ENCODE data around the gene GABBR2.
A peak's percentile ranks its signal among the peaks of the same experiment; 100 is the strongest.

GABBR2 gene

DNA sequence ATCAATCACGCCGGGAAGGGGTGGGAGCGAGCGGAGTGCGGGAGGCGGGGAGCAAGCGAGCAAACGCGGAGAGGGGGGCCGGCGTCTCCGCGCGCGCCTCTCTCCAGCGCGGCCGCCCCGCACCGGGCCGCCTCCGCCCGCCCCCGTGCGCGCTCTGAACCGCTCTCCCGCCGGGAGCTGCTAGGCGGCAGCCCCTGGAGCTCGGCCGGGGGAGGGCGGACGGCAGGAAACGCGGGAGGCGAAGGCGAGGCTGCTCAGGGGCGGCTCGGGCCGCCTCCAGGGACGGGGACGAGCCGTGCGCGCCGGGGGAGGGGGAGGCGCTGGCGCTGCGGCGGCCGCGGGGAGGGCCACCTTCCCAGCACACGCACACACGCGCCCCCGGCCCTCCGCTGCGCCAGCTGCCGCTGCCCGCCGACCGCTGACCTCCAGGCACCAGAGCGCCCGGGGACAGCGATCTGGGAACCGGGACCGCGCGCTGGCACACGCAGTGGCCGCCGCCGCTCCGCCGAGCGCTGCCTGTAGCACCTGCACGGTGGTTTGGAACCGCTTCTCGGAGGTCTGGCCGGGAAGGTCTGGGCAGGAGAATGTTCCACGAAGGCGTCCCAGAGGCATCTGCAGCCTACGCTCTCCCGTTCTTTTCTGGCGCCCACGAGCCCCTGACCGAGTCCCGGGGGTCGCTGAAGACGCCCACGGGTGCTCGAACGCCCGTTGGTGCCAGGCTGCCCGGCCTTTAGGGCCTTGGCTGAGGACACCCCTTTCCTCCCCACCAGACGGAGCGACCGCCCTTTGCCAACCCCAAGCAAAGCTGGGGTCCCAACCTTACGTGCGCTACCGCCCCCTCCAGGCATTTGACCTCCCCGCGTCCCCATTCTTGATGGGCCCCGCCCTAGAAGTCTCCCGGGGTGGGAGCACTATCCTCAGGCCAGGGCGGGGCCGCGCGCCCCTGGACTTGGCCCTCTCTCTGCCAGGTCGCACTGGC, at the start of gene GABBR2:
Gene GABBR2 (minus strand): TSS at position 3 of the 979 bp plus-strand sequence. CDS start 198 bp downstream, outside the sequence.
- FAIRE-seq (no peak), DNase-seq (ENCODE audit: low spot score) (no peak)

DNA sequence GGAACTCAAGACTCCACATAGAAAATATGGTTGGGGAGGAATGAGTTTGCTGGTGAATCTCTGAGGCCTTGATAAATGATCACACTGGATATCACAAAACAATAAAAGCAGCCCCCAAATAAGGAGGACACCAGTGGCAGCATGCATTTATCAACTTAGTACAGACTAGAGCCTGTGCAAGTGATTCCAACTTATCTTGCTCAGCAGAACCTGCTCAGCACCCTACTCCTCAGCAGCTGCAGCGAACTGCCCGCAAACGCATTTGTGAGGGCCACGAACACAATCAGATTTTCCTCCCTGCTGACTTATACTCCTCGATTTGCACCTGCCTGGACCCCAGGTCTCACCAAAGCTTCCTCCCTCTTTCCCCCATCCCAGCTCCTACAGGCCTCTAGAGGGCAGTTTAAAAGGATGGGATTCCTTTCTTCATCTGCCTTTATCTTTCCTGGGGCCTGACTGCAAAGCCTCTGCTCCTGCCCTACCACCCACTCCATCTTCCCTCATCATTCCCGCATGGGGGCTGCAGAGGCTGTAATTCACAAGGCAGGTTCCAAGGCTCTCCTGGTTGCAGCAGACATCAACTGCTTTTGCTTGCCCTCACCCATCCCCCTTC, 46.4 kb upstream of the GABBR2 start:
- FAIRE-seq: no peak

DNA sequence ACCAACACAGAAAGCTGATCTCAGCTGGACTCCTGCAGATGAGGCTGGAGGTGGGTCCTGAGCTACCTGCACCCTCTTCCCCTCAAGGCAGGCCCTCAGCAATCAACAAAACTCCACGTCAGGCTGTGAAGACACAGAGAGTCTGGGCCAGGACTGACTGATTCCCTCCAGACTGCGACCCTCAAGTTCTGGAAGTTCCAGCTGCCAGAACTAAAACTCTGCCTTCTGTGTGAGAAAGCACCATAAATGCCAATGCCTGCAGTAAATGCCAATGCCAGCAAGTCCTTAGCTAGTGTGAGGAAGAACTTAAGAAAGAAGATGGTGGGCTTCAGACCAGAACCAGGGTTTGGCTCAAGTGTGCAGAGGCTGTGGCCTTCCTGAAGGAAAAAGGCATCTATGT, 42.5 kb upstream of the GABBR2 start:
- no peak for FAIRE-seq
- DNase-seq (ENCODE audit: low spot score): no peak

More for the DNA sequence above, 46.4 kb upstream of the GABBR2 start:
- no peak for DNase-seq (ENCODE audit: low spot score)

DNA sequence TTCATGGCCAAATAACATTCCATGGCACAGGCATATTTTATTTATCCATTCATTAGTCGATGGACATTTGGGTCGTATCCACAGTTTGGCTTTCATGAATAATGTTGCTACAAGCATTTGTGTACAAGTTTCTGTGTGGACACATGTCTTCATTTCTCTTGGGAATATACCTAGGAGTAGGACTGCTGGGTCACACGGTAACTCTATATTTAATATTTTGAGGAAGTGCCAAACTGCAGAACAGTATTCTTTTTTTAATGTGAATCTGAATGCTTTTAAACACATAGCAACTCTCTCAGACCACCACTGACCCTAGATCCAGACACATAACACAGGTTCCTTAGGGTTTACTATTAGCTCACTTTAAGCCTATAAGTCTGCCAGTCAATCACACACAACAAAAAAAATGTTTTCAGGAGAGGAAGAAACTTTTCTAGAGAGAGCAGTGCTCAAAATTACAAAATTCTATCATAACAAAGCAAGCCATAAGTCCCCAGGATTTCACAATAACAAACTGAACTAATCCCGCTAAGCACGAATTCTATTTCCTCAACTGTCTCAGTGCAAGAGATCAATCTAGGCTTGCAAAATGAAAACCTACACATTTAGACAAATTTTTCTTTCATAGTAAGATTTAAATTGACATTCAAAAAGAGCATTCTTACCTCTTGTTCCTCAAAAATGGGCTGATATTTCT, 41.8 kb upstream of the GABBR2 start:
- FAIRE-seq: no peak
- no peak for DNase-seq (ENCODE audit: low spot score)

DNA sequence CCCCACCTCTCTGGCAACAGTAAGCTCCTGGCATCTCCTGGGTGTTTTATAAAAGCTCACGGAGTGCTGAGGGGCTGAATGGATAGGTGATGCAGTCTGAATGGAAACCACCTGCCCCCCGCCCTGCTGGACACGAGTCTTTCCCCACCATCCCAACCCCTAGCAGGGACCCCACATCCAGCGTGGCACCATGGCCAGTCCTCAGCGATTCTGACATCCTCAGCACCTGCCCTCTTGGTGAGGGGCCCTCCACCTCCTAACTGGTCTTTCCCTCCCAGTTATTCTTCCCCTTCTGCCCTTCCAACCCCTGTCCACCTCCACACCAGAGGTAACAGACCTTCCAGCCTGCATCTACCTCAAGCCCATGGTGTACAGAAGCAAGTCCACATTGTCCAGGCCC, 38.7 kb upstream of the GABBR2 start:
- FAIRE-seq: no peak

DNA sequence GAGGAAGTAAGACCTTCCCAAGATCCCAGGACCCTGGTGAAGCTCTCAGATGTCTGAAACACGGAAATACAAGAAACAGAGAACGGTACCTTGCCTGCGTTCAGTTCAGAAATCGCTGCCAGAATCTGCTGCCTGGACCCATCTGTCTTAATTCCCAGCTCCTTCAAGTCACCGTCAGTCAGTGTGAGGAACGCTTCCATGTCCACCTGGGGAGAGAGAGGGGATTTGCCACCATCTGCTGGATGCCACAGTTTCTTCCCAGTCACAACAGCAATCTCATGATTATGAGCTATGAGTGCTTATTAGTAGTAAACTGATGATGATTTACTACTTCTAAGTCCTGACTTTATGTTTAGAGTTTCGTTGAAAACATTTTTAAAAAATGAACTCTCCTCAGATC, 36.7 kb upstream of the GABBR2 start:
- DNase-seq (ENCODE audit: low spot score): no peak
- FAIRE-seq: no peak

More for the DNA sequence above, 38.7 kb upstream of the GABBR2 start:
- DNase-seq (ENCODE audit: low spot score): no peak

DNA sequence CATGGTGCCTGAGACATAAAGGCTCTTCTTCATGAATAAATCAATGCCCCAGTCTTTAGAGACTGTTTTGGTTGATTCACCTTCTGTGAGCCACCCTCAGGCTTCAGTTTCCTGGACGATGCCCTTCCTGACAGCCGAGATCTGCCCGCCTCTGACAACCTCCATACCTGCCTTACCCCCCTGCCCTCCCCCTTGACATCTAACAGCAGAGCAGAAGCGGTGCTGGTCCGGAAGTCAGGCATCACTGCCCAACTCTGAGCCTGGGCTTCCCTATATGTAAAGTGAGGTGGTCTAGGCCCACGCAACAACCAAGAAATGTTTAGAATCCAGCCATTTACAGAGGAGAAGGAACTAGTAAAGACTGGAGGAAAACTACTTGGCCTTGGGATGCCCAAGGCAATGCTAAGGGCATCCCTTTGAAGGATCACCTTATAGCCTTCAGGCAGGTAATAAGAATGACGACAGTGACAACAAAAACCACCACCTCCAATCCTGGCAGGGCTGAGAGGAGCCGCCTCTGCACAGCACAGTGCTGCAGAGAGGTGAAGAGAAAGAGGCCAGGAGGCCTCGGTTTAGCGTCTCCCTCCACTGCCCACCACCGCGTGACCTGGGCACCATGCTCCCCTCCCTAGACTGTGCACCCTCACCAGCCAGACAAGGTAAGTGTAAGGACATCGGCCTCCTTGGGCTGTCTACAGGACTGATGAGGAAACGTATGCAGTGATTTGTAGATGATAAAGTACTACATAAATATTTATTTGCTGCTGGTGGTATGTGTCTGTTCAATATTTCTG, 35.3 kb upstream of the GABBR2 start:
- FAIRE-seq (no peak), DNase-seq (ENCODE audit: low spot score) (no peak)

DNA sequence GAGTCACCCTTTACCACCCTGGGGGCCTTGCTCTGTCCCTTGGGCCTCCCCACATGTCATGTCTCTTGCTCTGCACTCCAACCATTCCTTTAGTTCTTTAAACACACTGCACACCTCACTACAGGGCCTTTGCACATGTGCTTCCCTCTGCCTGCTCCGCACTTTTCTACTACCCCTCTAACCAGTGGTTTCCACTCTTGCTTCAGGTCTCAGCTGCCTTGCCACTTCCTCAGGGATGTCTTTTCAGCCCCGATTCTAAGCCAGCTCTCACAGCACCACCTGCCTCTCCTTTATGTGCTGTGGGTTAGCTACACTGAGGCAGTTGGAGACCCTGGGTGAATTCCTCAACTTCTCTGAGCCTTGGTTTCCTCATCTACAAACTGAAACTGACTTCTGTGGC, 34.6 kb upstream of the GABBR2 start:
- FAIRE-seq (no peak), DNase-seq (ENCODE audit: low spot score) (no peak)

DNA sequence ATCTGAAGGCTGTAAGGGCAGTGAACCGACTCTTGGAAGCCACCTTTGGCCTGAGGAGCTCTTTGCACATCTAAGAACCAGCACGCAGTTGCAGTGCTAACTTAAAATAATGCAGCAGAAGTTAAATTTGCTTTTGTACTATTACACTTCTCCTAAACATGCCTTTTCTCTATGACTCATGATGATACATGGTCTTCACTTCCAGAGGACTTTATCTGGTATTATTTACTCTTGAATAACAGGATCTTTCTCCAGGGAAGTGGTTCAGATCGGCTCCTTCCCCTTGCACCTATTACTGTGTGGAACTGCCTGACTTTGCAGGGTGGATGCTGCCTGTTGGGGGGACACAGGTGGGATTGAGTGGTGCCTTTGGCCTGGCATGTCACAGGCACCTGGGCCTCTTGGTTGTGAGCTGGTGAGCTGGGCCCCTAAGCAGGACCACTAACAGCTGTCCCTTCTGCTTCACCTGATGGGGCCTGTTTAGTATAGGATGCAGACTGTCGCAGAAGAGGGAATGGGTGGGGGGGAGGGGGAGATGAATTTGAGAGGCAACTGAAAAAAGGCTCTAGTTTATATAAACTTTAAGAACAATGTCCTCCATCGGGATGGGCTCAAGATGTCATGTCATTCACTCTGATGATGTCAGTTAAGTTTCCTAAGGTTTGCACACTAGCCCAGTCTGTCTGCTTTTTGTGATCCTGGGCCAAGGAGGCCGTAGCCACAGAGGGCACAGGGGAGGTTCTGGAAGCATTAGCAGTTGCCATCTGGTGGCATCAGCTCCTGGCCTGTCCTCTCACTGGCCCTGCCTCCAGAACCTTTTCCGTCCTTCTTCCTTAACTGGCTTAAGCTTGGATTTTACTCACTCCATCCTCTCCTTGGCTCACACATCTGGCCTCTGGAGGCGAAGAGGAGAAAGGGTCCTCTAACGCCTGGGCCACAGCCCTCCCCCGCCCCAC, 33.9 kb upstream of the GABBR2 start:
- FAIRE-seq: no peak
- DNase-seq (ENCODE audit: low spot score): peak; percentile 11

DNA sequence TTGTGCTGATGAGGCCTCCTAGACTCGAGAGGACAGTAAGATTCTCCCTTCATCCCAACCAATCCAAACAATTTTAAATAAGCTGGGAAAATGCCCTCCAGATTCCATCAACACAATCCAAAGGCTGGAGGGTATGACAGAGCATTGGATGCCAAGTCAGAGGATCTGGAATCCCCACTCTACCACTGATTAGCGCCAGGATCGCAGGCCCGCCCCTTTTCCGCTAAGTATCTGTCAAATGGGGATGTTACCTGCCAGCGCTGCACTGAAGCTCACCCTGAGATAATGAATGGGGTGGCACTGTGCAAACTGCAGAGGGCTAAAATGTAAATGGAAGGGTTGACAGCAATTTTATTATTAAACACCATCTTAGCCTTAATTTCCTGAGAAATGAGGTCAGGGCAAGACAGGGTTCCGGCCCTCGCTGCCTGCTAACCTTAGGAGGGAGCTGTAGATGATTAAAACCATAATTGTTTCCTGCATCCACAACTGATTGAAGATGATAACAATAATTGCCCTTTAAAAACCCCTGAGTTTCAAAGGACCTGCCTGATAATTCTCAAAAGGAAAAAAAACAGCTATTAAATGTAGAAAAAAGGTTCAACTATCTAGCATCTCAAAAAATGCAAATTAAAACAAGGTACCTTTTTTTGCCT, 31.6 kb upstream of the GABBR2 start:
- FAIRE-seq (no peak), DNase-seq (ENCODE audit: low spot score) (no peak)

DNA sequence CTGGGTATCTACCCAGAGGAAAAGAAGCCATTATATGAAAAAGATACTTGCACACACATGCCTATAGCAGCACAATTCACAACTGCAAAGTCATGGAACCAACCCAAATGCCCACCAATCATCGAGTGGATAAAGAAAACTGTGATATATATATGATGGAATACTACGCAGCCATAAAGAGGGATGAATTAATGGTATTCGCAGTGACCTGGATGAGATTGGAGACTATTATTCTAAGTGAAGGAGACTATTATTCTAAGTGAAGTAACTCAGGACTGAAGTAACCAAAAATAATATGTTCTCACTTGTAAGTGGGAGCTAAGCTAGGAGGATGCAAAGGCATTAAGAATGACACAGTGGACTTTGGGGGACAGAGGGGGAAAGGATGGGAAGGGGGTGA, 30.0 kb upstream of the GABBR2 start:
- no peak for DNase-seq (ENCODE audit: low spot score)
- FAIRE-seq: no peak

DNA sequence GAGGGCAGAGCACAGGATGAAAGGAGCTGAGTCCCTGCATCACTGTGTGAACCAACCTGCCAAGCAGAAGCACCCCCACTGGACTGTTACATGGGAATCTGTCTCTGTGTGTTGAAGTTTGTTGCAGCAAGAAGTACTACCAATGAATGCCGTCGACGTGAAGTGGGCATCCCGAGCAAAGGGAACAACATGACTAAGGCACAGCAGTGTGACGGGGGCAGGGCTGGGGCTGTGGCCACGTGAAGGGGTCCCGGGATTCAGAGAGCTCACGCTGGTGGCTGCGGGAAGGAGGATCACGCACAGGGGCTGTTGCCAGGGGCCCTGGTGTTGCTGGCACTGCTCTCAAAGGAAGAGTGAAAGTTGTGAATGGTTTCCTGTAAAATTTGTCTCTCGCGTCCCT, 27.5 kb upstream of the GABBR2 start:
- DNase-seq (ENCODE audit: low spot score): no peak
- no peak for FAIRE-seq

DNA sequence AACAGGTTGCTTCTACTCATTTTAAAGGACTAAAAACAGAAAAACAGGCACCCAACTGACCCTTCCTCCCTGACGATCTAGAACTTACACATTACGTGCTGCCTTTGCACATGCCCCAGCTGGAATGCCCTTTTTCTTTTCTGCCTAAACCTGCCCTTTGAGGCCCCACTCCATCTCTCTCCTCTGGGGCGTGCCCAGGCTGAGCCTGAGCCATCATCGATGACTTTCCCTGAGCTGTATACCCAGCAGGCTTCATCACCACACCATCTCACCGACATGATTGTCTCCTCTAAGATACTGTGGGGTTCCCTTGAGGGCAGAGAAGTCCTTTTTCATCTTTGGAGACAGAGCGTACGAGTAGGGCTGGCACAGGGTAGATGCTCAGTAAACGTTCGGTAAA, 24.1 kb upstream of the GABBR2 start:
- DNase-seq (ENCODE audit: low spot score) (no peak), FAIRE-seq (no peak)

DNA sequence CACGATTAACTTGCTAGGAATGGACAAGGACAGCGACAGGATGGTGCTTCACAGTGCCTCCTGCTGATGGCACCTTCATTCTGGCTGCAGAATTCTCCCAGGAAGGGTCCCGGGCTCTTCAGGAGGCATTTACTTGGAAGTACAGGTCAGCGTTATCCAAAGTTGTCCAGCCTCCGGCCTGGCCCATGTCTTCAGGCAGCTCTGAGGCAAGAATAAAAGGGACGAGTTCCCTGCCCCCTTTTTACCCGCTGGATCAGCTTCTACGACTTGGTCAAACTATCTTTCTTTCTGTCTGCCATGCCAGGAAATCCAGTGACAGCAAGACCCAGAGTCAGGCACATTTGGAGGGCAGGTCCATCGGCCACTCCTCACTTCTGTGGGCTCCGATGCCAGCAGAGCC, 23.4 kb upstream of the GABBR2 start:
- no peak for DNase-seq (ENCODE audit: low spot score)
- no peak for FAIRE-seq

DNA sequence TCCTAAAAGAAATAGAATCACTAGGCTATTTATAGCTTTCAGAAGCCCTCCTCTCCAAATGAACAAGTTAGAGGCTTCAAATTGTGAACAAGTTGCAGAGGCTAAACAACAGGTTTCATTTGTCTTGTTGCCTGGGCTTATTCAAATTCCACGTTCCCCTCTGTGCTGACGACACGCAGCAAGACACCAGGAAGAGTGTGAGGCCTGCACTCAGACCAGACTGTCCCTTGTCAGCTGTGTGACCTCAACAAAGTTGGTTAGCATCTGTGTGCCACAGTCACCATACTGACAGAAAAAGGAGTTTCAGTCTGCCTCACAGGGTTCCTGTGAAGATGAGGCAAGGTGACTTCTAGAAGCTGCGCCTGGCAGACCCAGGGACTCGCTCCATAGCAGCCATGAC, 22.1 kb upstream of the GABBR2 start:
- FAIRE-seq (no peak), DNase-seq (ENCODE audit: low spot score) (no peak)

DNA sequence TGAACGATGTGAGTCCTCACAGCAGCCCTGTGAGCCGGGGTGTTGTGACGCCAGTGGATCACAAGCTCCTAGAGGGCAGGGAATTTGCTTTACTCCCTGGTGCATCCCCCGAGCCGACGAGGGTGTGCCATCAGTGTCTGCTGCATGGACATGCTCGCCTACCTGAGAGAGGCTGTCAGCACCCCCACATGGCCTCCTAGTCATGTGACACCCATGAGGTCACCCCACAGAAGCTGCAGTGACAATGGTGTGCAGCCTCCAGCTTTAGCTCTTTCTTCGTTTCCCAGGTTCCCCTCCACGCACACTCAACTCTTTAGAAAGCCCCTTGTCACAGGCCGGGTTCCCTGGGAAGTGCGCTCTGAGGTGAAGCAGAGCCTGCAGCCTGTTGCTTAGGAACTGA, 19.8 kb upstream of the GABBR2 start:
- no peak for FAIRE-seq

DNA sequence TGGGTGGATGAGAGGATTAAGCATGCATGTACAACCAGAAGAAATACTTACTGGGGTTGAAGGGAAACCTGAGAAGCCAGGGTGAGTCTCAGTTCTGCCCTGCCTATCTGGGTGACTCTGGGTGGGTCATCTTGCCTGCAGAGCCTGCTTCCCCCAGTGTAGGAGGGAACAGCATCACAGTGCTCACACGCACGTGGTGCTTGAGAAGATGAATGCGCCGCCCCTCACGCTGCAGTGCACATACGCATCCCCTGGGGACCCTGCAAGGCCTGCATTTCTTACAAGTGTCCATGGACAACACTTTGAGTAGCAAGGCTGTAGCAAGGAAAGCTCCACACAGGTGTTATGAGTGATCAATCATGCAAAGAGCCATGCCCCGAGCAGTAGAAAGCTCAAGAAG, 18.7 kb upstream of the GABBR2 start:
- no peak for FAIRE-seq
- no peak for DNase-seq (ENCODE audit: low spot score)

More for the DNA sequence above, 19.8 kb upstream of the GABBR2 start:
- DNase-seq (ENCODE audit: low spot score): no peak

DNA sequence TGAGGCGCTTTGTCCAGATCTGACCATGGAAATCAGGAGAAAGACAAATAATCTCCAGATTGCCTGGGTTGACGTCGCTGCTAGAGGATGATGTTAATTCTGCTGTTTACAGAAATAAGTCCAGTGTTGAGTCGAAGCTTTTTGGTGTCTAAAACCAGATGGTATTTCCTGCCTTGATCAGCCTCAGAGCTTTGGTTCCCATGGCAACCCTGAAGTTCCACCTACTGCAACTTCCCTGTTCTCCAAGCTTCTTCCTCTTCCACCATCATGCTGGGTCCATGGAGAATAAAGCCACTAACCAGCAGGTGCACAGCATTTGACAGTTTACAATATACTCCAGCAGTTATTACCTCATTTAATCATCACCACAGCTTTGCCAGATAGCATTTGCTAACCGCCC, 18.0 kb upstream of the GABBR2 start:
- DNase-seq (ENCODE audit: low spot score): no peak

DNA sequence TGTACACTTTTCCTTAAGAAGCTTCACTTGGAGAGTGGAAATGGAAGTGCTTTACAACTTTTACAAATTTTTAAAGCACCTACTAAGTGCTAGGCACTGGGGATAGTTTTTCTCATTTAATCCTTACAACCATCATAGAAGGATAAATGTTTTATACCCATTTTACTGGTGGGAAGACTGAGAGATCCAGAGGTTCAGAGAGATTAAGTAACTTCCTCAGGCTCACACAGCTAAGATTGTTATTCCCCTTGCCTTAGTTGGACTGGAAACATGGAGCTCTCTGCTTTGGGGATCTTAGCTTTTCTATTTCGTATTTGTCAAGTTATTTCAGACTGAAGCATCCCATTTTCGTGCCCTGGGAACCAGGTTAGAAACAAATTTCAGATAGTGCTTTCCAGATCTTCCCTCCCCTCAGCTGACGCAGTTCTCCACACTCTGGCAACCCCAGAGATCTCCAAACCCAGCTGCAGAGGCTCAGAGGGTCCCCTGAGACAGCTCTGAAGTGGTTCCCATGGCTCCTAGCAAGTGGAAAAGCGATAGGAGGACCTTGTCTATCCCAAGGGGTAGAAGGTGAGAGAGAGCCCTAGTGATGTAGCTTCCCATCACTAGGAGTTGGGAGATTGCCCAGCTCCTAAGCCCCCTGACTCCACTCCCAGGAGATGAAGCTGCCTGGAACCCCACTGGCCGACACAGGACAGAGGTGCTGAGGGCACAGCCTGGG, 16.2 kb upstream of the GABBR2 start:
- no peak for FAIRE-seq
- no peak for DNase-seq (ENCODE audit: low spot score)

More for the DNA sequence above, 18.0 kb upstream of the GABBR2 start:
- FAIRE-seq: no peak

Data from RCC 7860 (cell line).